Measurements from ENCODE around the gene NFS1.

Gene NFS1

GRCh38 chr20:35644806-35645205, 54.3 kb downstream of the NFS1 start:
- in situ Hi-C loops (cut with HindIII; ENCODE audit: low sequenced_read_pairs) = loop anchor here (10.0 kb wide), 1 partner anchor 170 kb away; no protein-coding TSS in a partner anchor

- in situ Hi-C loops (cut with HindIII; ENCODE audit: low sequenced_read_pairs) = loop anchor here (10.0 kb wide), 1 partner anchor 168 kb away; no protein-coding TSS in a partner anchor
Measured at GRCh38 chr20:35643045-35643444, 56.1 kb downstream of the NFS1 start.

- in situ Hi-C loops (cut with HindIII; ENCODE audit: low sequenced_read_pairs) = loop anchor here (10.0 kb wide), 1 partner anchor 167 kb away; no protein-coding TSS in a partner anchor
Measured at GRCh38 chr20:35641743-35642142, 57.4 kb downstream of the NFS1 start.

- in situ Hi-C loops (cut with HindIII; ENCODE audit: low sequenced_read_pairs) = loop anchor here (10.0 kb wide), 1 partner anchor 166 kb away; no protein-coding TSS in a partner anchor
Measured at GRCh38 chr20:35640724-35641123, 58.4 kb downstream of the NFS1 start.

GRCh38 chr20:35638751-35639150, 60.4 kb downstream of the NFS1 start:
- in situ Hi-C loops (cut with HindIII; ENCODE audit: low sequenced_read_pairs) = no loop called here

- in situ Hi-C loops (cut with HindIII; ENCODE audit: low sequenced_read_pairs) = no loop called here
Measured at GRCh38 chr20:35637276-35637675, 61.9 kb downstream of the NFS1 start.

- in situ Hi-C loops (cut with HindIII; ENCODE audit: low sequenced_read_pairs) = no loop called here
Measured at GRCh38 chr20:35636095-35636494, 63.1 kb downstream of the NFS1 start.

GRCh38 chr20:35635652-35636051, 63.5 kb downstream of the NFS1 start:
- in situ Hi-C loops (cut with HindIII; ENCODE audit: low sequenced_read_pairs) = no loop called here

- in situ Hi-C loops (cut with HindIII; ENCODE audit: low sequenced_read_pairs) = no loop called here
Measured at GRCh38 chr20:35632539-35633115, 66.5 kb downstream of the NFS1 start.

- in situ Hi-C loops (cut with HindIII; ENCODE audit: low sequenced_read_pairs) = no loop called here
Measured at GRCh38 chr20:35630636-35631035, 68.5 kb downstream of the NFS1 start.

- in situ Hi-C loops (cut with HindIII; ENCODE audit: low sequenced_read_pairs) = no loop called here
Measured at GRCh38 chr20:35629427-35630145, 69.6 kb downstream of the NFS1 start.

GRCh38 chr20:35627121-35627520, 72.0 kb downstream of the NFS1 start:
- in situ Hi-C loops (cut with HindIII; ENCODE audit: low sequenced_read_pairs) = no loop called here

- in situ Hi-C loops (cut with HindIII; ENCODE audit: low sequenced_read_pairs) = no loop called here
Measured at GRCh38 chr20:35626386-35627001, 72.7 kb downstream of the NFS1 start.

- in situ Hi-C loops (cut with HindIII; ENCODE audit: low sequenced_read_pairs) = no loop called here
Measured at GRCh38 chr20:35625584-35626385, 73.4 kb downstream of the NFS1 start.

GRCh38 chr20:35621560-35621946, 77.6 kb downstream of the NFS1 start:
- in situ Hi-C loops (cut with HindIII; ENCODE audit: low sequenced_read_pairs) = no loop called here

- in situ Hi-C loops (cut with HindIII; ENCODE audit: low sequenced_read_pairs) = no loop called here
Measured at GRCh38 chr20:35620818-35621559, 78.2 kb downstream of the NFS1 start.

GRCh38 chr20:35619196-35620095, 79.7 kb downstream of the NFS1 start:
- in situ Hi-C loops (cut with HindIII; ENCODE audit: low sequenced_read_pairs) = no loop called here

GRCh38 chr20:35618263-35619131, 80.7 kb downstream of the NFS1 start:
- in situ Hi-C loops (cut with HindIII; ENCODE audit: low sequenced_read_pairs) = no loop called here

Data from DLD1 (cell line).